ENCODE results near the gene REC8. TPM values are rescaled to one million over a fixed set of nuclear protein-coding genes. Genes with fewer than 3 reads are reported as not detected.

The REC8 gene
- total and polyA plus RNA-seq, 2 of the 4 experiments (the other 2 are of a cell fraction) = 0.36 to 3.5 TPM

DNA sequence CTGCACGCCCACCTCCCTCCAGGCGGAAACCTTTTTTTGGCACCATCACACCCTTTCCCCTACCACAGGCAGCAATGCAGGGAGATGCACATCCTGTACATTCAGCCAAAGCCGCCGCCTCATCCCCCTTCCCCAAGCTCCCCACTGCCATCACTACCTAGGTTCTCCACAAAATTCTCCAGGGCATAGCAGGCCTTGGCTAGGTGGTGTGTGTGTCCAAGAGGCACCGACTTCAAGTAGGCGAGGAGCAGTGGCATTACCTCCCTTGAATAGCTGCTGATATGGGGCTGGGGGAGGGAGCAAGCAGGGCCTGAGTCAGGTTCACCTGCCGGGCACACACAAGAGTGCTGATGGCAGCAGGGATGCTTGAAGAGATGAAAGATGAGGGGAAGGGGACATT lies 13.1 kb downstream of the REC8 start:
- H4K5ac ChIP-seq (ENCODE audit: low read depth, low read length) = no peak overlapping the region
- TF ChIP-seq SMC3 (IDR thresholded peaks at IDR 0.05; ENCODE audit: low read depth, low read length) = no peak
- TF ChIP-seq, protein P1, sequence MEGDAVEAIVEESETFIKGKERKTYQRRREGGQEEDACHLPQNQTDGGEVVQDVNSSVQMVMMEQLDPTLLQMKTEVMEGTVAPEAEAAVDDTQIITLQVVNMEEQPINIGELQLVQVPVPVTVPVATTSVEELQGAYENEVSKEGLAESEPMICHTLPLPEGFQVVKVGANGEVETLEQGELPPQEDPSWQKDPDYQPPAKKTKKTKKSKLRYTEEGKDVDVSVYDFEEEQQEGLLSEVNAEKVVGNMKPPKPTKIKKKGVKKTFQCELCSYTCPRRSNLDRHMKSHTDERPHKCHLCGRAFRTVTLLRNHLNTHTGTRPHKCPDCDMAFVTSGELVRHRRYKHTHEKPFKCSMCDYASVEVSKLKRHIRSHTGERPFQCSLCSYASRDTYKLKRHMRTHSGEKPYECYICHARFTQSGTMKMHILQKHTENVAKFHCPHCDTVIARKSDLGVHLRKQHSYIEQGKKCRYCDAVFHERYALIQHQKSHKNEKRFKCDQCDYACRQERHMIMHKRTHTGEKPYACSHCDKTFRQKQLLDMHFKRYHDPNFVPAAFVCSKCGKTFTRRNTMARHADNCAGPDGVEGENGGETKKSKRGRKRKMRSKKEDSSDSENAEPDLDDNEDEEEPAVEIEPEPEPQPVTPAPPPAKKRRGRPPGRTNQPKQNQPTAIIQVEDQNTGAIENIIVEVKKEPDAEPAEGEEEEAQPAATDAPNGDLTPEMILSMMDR (conservative IDR thresholded peaks at IDR 0.05; ENCODE audit: low read depth, low read length) = no peak
- TF ChIP-seq, protein P2, sequence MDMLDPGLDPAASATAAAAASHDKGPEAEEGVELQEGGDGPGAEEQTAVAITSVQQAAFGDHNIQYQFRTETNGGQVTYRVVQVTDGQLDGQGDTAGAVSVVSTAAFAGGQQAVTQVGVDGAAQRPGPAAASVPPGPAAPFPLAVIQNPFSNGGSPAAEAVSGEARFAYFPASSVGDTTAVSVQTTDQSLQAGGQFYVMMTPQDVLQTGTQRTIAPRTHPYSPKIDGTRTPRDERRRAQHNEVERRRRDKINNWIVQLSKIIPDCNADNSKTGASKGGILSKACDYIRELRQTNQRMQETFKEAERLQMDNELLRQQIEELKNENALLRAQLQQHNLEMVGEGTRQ (IDR thresholded peaks at IDR 0.05; ENCODE audit: low read depth, low read length) = no peak
- no peak for TF ChIP-seq NFE2L2 (IDR thresholded peaks at IDR 0.05; ENCODE audit: low read depth, low read length)
- TF ChIP-seq, protein P3, sequence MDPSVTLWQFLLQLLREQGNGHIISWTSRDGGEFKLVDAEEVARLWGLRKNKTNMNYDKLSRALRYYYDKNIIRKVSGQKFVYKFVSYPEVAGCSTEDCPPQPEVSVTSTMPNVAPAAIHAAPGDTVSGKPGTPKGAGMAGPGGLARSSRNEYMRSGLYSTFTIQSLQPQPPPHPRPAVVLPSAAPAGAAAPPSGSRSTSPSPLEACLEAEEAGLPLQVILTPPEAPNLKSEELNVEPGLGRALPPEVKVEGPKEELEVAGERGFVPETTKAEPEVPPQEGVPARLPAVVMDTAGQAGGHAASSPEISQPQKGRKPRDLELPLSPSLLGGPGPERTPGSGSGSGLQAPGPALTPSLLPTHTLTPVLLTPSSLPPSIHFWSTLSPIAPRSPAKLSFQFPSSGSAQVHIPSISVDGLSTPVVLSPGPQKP (IDR thresholded peaks at IDR 0.05; ENCODE audit: borderline replicate concordance, low read depth, low read length) = no peak
- H3K27me3 ChIP-seq (ENCODE audit: control insufficient read depth, insufficient read depth, low read length) = no peaks in the 10 kb centered on the region
- dilution Hi-C loops (cut with HindIII; ENCODE audit: low sequenced_read_pairs, unreplicated experiment) = no loop called here
- no peak for DNase-seq
- peaks cover 13 to 43% of the 10 kb centered on the region in 2 experiments for H3K79me1 ChIP-seq (ENCODE audit: low read depth in 1 of 2, low read length in 2 of 2)
- no peak overlapping the region for H2BK20ac ChIP-seq (ENCODE audit: low read depth, low read length)
- H4K8ac ChIP-seq (ENCODE audit: low read depth in 2 of 2, low read length in 2 of 2) = no peak overlapping the region
- H3K9me1 ChIP-seq (ENCODE audit: insufficient read depth, low read length) = peaks cover 18% of the 10 kb centered on the region
- H3K9ac ChIP-seq (ENCODE audit: low read depth, low read length) = no peak overlapping the region
- WGBS, 2 experiments (ENCODE audit: extremely low coverage in 2 of 2, insufficient read length in 1 of 2) = 94% methylated on average over 3 of the region's 7 CpGs; no CpG with 5 or more reads in 1 of the 2 experiments
- peaks cover 4% of the 10 kb centered on the region for H3K4me1 ChIP-seq (ENCODE audit: control insufficient read depth, insufficient read depth, low read length)
- CTCF ChIA-PET = no interaction called here
- no peak overlapping the region for H2BK5ac ChIP-seq (ENCODE audit: low read depth, low read length, poor library complexity, severe bottlenecking)
- no peak overlapping the region for H3K4me3 ChIP-seq (ENCODE audit: insufficient read depth, low read depth, low read length)
- no peak overlapping the region for H3K4me2 ChIP-seq (ENCODE audit: low read depth, low read length)
- H3K23ac ChIP-seq (ENCODE audit: low read depth, low read length) = no peak overlapping the region
- POLR2A ChIA-PET (ENCODE audit: unreplicated experiment) = no interaction called here
- peaks cover 63% of the 10 kb centered on the region for H3K36me3 ChIP-seq (ENCODE audit: control insufficient read depth, insufficient read depth, low read length)
- H3K9me3 ChIP-seq (ENCODE audit: control insufficient read depth, insufficient read depth, low read length) = no peaks in the 10 kb centered on the region
- H3K4ac ChIP-seq (ENCODE audit: low read depth, low read length) = no peak overlapping the region
- H2AFZ ChIP-seq (replicated peaks; ENCODE audit: low read length, poor library complexity) = no peak overlapping the region
- no peak overlapping the region for H4K91ac ChIP-seq (ENCODE audit: insufficient read depth, low read depth, low read length)
- no peak overlapping the region for H3K27ac ChIP-seq (ENCODE audit: insufficient read depth, low read length)
- no TSS peak for BruUV-seq (replicated peaks)
- H2AK9ac ChIP-seq (replicated peaks; ENCODE audit: low read depth, low read length, poor library complexity) = no peak overlapping the region
- intact Hi-C loops (cut with micrococcal nuclease) = no loop called here
- no peak for ATAC-seq (ENCODE audit: low read depth)
- no peak overlapping the region for H3K18ac ChIP-seq (ENCODE audit: low read depth, low read length)
- in situ Hi-C loops (cut with MboI; ENCODE audit: low sequenced_read_pairs) = no loop called here
- no peak overlapping the region for H2BK120ac ChIP-seq (ENCODE audit: low read depth, low read length)
- no peak overlapping the region for H3K56ac ChIP-seq (ENCODE audit: extremely low read depth, insufficient read depth, low read length)
- H2AK5ac ChIP-seq (ENCODE audit: low read depth, low read length) = no peak overlapping the region
- no peak overlapping the region for H2BK15ac ChIP-seq (ENCODE audit: low read depth, low read length)
- no peak overlapping the region for H3K14ac ChIP-seq (replicated peaks; ENCODE audit: low read depth, low read length)
- no peaks in the 10 kb centered on the region for H4K20me1 ChIP-seq (ENCODE audit: insufficient read depth, low read length)
